ENCODE results near the gene PPARD. TPM values are rescaled to one million over a fixed set of nuclear protein-coding genes. Genes with fewer than 3 reads are reported as not detected.
A peak's percentile ranks its signal among the peaks of the same experiment; 100 is the strongest.

The PPARD gene
- total RNA-seq, 1 donor from 2014 or later, result 20.8 TPM

DNA sequence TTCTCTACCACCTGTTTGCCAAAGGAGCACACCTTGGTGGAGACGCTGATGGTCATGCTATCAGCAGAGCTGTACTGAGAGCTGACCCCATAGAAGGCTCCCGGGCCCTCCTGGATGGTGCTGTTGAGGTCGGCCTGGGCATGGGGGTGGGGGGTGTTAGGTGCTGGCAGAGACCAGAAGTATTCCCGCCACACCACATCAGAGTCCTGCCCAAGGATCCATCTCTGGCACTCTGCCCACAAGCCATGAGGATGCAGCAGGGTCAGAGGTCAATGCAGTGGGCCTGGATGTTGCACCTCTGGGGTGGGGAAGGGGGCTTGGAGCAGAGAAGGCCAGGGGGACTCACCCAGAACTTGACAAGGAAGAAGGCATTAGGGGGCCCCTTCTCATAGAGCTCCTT, 133.2 kb downstream of the PPARD start:
- peak overlapping the region; percentile 30 for H3K27ac Mint-ChIP-seq
- TF ChIP-seq, protein P1, sequence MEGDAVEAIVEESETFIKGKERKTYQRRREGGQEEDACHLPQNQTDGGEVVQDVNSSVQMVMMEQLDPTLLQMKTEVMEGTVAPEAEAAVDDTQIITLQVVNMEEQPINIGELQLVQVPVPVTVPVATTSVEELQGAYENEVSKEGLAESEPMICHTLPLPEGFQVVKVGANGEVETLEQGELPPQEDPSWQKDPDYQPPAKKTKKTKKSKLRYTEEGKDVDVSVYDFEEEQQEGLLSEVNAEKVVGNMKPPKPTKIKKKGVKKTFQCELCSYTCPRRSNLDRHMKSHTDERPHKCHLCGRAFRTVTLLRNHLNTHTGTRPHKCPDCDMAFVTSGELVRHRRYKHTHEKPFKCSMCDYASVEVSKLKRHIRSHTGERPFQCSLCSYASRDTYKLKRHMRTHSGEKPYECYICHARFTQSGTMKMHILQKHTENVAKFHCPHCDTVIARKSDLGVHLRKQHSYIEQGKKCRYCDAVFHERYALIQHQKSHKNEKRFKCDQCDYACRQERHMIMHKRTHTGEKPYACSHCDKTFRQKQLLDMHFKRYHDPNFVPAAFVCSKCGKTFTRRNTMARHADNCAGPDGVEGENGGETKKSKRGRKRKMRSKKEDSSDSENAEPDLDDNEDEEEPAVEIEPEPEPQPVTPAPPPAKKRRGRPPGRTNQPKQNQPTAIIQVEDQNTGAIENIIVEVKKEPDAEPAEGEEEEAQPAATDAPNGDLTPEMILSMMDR (IDR thresholded peaks at IDR 0.05; ENCODE audit: unreplicated experiment), result no peak
- H3K9me3 Mint-ChIP-seq, result no peaks in the 10 kb centered on the region
- H3K27me3 Mint-ChIP-seq (ENCODE audit: low read depth), result no peaks in the 10 kb centered on the region
- peaks cover 19% of the 10 kb centered on the region for H3K36me3 Mint-ChIP-seq
- no peak for DNase-seq (ENCODE audit: low spot score in 2 of 2, unreplicated experiment in 2 of 2)
- H3K4me1 Mint-ChIP-seq, result peaks cover 26% of the 10 kb centered on the region
- H3K4me3 Mint-ChIP-seq, result no peak overlapping the region

- Mint-ChIP-seq H3K4me3 (no peak overlapping the region), H3K27ac (peak overlapping the region; percentile 30), H3K36me3 (peaks cover 16% of the 10 kb centered on the region), H3K9me3 (no peaks in the 10 kb centered on the region), H3K4me1 (peaks cover 22% of the 10 kb centered on the region), H3K27me3 (ENCODE audit: low read depth) (no peaks in the 10 kb centered on the region)
- TF ChIP-seq, protein P1 (IDR thresholded peaks at IDR 0.05; ENCODE audit: unreplicated experiment), result no peak
- no peak for DNase-seq (ENCODE audit: low spot score in 2 of 2, unreplicated experiment in 2 of 2)
Measured at GRCh38 chr6:35476004-35476403, 133.6 kb downstream of the PPARD start.

DNA sequence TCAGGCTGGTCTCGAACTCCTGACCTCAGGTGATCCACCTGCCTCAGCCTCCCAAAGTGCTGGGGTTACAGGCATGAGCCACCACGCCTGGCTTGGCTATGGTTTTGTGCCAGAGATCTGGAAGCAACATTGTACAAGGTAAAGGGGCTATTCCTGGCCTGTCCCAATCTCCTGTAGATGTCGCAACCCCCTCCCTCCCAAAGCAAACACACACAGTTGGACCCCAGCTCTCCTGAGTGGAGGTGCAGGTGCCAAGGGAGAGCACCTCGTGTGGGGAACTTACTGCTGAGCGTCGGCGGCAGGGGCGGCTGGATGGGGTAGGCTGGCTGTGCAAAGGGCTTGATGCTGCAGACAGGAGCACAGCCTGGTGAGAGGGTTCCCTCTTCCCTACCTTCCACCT, 134.7 kb downstream of the PPARD start:
- H3K4me1 Mint-ChIP-seq, result peaks cover 17% of the 10 kb centered on the region
- no peak overlapping the region for H3K27ac Mint-ChIP-seq
- TF ChIP-seq, protein P1 (IDR thresholded peaks at IDR 0.05; ENCODE audit: unreplicated experiment), result no peak
- peaks cover 14% of the 10 kb centered on the region for H3K36me3 Mint-ChIP-seq
- H3K27me3 Mint-ChIP-seq (ENCODE audit: low read depth), result no peaks in the 10 kb centered on the region
- DNase-seq (ENCODE audit: low spot score in 2 of 2, unreplicated experiment in 2 of 2), result no peak
- no peaks in the 10 kb centered on the region for H3K9me3 Mint-ChIP-seq
- no peak overlapping the region for H3K4me3 Mint-ChIP-seq

Small RNAs within 50 kb of the gene (microRNA-seq; reads per million reads assigned to microRNA genes)
- 1.8 reads per million for gene MIR7111

Other genes with a start within 250 kb of the PPARD start
- 0.20 to 0.24 TPM (median 0.20 TPM) in 3 replicates for gene TCP11, start 201.2 kb upstream of the PPARD start, total RNA-seq
- gene SCUBE3, start 128.6 kb upstream of the PPARD start, total RNA-seq, result 51.9 to 54.8 TPM (median 53.2 TPM) in 3 replicates
- 56.6 to 58.3 TPM (median 56.9 TPM) in 3 replicates for gene ZNF76, start 82.8 kb upstream of the PPARD start, total RNA-seq
- gene DEF6, start 44.7 kb upstream of the PPARD start, total RNA-seq, result 9.3 to 11.3 TPM (median 9.7 TPM) in 3 replicates
- 7.0 to 8.5 TPM (median 8.0 TPM) in 3 replicates for gene FANCE, start 109.8 kb downstream of the PPARD start, total RNA-seq
- gene RPL10A, start 125.8 kb downstream of the PPARD start, total RNA-seq, result 1,840 to 1,922 TPM (median 1,906 TPM) in 3 replicates
- 88.2 to 91.8 TPM (median 91.4 TPM) in 3 replicates for gene TEAD3, start 154.5 kb downstream of the PPARD start, total RNA-seq
- 17.5 to 17.7 TPM (median 17.6 TPM) in 3 replicates for gene TULP1, start 170.3 kb downstream of the PPARD start, total RNA-seq

Data from mesothelial cell of epicardium (in vitro differentiated cells).